ENCODE data around the gene ZNF217. TPM values are rescaled to one million over a fixed set of nuclear protein-coding genes. Genes with fewer than 3 reads are reported as not detected.

Gene ZNF217
- total RNA-seq, 1 experiment from 2014 or later: 33.8 TPM

- Histone ChIP-seq H3K36me3 (ENCODE audit: control insufficient read depth in 1 of 2, insufficient read depth in 2 of 2, low read length in 2 of 2) (no peaks in the 10 kb centered on the region), H3K27me3 (ENCODE audit: insufficient read depth, low read length) (no peaks in the 10 kb centered on the region), H3K9me2 (ENCODE audit: insufficient read depth) (no peaks in the 10 kb centered on the region), H2AFZ (ENCODE audit: low read depth, low read length, poor library complexity, severe bottlenecking) (no peak overlapping the region), H3K9ac (ENCODE audit: low read length) (no peak overlapping the region), H3K4me1 (ENCODE audit: control insufficient read depth in 1 of 2, insufficient read depth in 2 of 2, low read length in 2 of 2) (peaks cover 9 to 10% of the 10 kb centered on the region in 2 experiments), H3K27ac (ENCODE audit: low read depth, low read length) (no peak overlapping the region), H4K20me1 (ENCODE audit: insufficient read depth) (no peaks in the 10 kb centered on the region), H3K79me2 (ENCODE audit: insufficient read depth, low read length) (no peaks in the 10 kb centered on the region), H3K9me3 (ENCODE audit: control insufficient read depth in 1 of 2, insufficient read depth in 1 of 2, low read depth in 1 of 2, low read length in 2 of 2) (no peaks in the 10 kb centered on the region), H3K4me2 (ENCODE audit: low read length) (no peak overlapping the region), H3K4me3 (replicated peaks in 1 of 2; ENCODE audit: low read depth in 1 of 2, low read length in 2 of 2) (no peak overlapping the region)
- RAD21 ChIA-PET (ENCODE audit: low non-redundant PET in 1 of 2, low total read pairs in 2 of 2, uncharacterized antibody in 2 of 2, unreplicated experiment in 2 of 2): no interaction called here
- intact Hi-C loops (cut with micrococcal nuclease): no loop called here
- DNase-seq (ENCODE audit: low read depth, low spot score): no peak
- CTCF ChIA-PET: no interaction called here
- no peak for ATAC-seq
- TF ChIP-seq SP1 (IDR thresholded peaks at IDR 0.05; ENCODE audit: low read depth): no peak
- no peak for TF ChIP-seq YY1 (IDR thresholded peaks at IDR 0.05; ENCODE audit: extremely low read depth, insufficient replicate concordance, low read depth, low read length)
- TF ChIP-seq ZNF274 (IDR thresholded peaks at IDR 0.05; ENCODE audit: low read depth, low read length): no peak
- TF ChIP-seq POLR2A (IDR thresholded peaks at IDR 0.05; ENCODE audit: borderline replicate concordance, extremely low read depth, insufficient read depth, insufficient read length): no peak
- POLR2A ChIA-PET: interaction anchor here (0.9 kb wide), 1 partner anchor 8 kb away, joined by 3 read pairs; no protein-coding TSS in a partner anchor
- no TSS peak for BruUV-seq (replicated peaks)
Measured at GRCh38 chr20:53602661-53603060, 9.0 kb upstream of the ZNF217 start.

- H3K4me1 ChIP-seq (ENCODE audit: control insufficient read depth in 1 of 2, insufficient read depth in 2 of 2, low read length in 2 of 2): peaks cover 3 to 8% of the 10 kb centered on the region in 2 experiments; a peak in 3 of 4 replicates
- POLR2A ChIA-PET: interaction anchor here (1.4 kb wide), 1 partner anchor 11 kb away, joined by 4 read pairs; no protein-coding TSS in a partner anchor
- intact Hi-C loops (cut with micrococcal nuclease): no loop called here
- TF ChIP-seq CEBPB (IDR thresholded peaks at IDR 0.05; ENCODE audit: low read depth) (no peak), POLR2A (IDR thresholded peaks at IDR 0.05; ENCODE audit: borderline replicate concordance, extremely low read depth, insufficient read depth, insufficient read length) (no peak), MAX (IDR thresholded peaks at IDR 0.05) (no peak), REST (IDR thresholded peaks at IDR 0.05; ENCODE audit: low read depth) (no peak), SRF (IDR thresholded peaks at IDR 0.05; ENCODE audit: low read depth) (no peak), FOSL1 (IDR thresholded peaks at IDR 0.05; ENCODE audit: low read depth) (no peak), CBX3 (IDR thresholded peaks at IDR 0.05; ENCODE audit: low read depth) (no peak), EZH2phosphoT487 (IDR thresholded peaks at IDR 0.05; ENCODE audit: borderline replicate concordance) (no peak), SIN3A (IDR thresholded peaks at IDR 0.05; ENCODE audit: low read depth) (no peak), JUND (IDR thresholded peaks at IDR 0.05) (no peak), TCF7L2 (IDR thresholded peaks at IDR 0.05; ENCODE audit: borderline replicate concordance, extremely low read depth, insufficient read depth, insufficient read length) (no peak), POLR2AphosphoS5 (IDR thresholded peaks at IDR 0.05; ENCODE audit: low read depth, low read length) (no peak), ELF1 (IDR thresholded peaks at IDR 0.05; ENCODE audit: borderline replicate concordance, low read depth) (no peak), EZH2 (IDR thresholded peaks at IDR 0.05) (no peak), ZNF274 (IDR thresholded peaks at IDR 0.05; ENCODE audit: low read depth, low read length) (no peak)
Measured at GRCh38 chr20:53599910-53600632, 6.4 kb upstream of the ZNF217 start.

More at GRCh38 chr20:53599910-53600632, 6.4 kb upstream of the ZNF217 start:
- H2AFZ ChIP-seq (ENCODE audit: low read depth, low read length, poor library complexity, severe bottlenecking): no peak overlapping the region
- H3K9me3 ChIP-seq (ENCODE audit: control insufficient read depth in 1 of 2, insufficient read depth in 1 of 2, low read depth in 1 of 2, low read length in 2 of 2): no peaks in the 10 kb centered on the region
- no peaks in the 10 kb centered on the region for H3K79me2 ChIP-seq (ENCODE audit: insufficient read depth, low read length)
- no peak overlapping the region for H3K4me3 ChIP-seq (replicated peaks in 1 of 2; ENCODE audit: low read depth in 1 of 2, low read length in 2 of 2)
- ChIA-PET RAD21 (ENCODE audit: low non-redundant PET in 1 of 2, low total read pairs in 2 of 2, uncharacterized antibody in 2 of 2, unreplicated experiment in 2 of 2) (no interaction called here), CTCF (no interaction called here)
- no peaks in the 10 kb centered on the region for H3K27me3 ChIP-seq (ENCODE audit: insufficient read depth, low read length)
- DNase-seq (ENCODE audit: low read depth, low spot score): no peak
- H3K4me2 ChIP-seq (ENCODE audit: low read length): no peak overlapping the region
- H3K9ac ChIP-seq (ENCODE audit: low read length): no peak overlapping the region
- no peaks in the 10 kb centered on the region for H4K20me1 ChIP-seq (ENCODE audit: insufficient read depth)
- no peaks in the 10 kb centered on the region for H3K9me2 ChIP-seq (ENCODE audit: insufficient read depth)
- ATAC-seq: no peak
- H3K36me3 ChIP-seq (ENCODE audit: control insufficient read depth in 1 of 2, insufficient read depth in 2 of 2, low read length in 2 of 2): no peaks in the 10 kb centered on the region
- no TSS peak for BruUV-seq (replicated peaks)
- no peak overlapping the region for H3K27ac ChIP-seq (ENCODE audit: low read depth, low read length)
